Endothelial cell of umbilical vein (primary cell): Measurements from ENCODE around the gene NDUFB1. TPM values are rescaled to one million over a fixed set of nuclear protein-coding genes. Genes with fewer than 3 reads are reported as not detected.

Source experiments
- BruUV-seq: library from RNA; stranded (reverse); fragments of 400-500 nt; replicated peaks from 2 replicates; lab custom pipeline; 2021; lab: Mats Ljungman, UMichigan
- CTCF ChIA-PET: fragments of 300-600, 350-600 bp; sonication (Branson Sonifier 250); formaldehyde crosslinking; loops from one replicate; lab custom pipeline; 2021; ENCODE audit warnings: antibody characterized with exemption, inconsistent platforms; lab: Charles Lee
- POLR2A ChIA-PET: fragments of 300-600, 350-600 bp; sonication (Branson Sonifier 250); formaldehyde crosslinking; loops from one replicate; lab custom pipeline; 2021; ENCODE audit warnings: antibody characterized with exemption, inconsistent platforms; lab: Charles Lee
- DNase-seq: peaks from one replicate; pipeline ENCODE4 v3.0.0-alpha.2; 2011; ENCODE audit warnings: low read depth, low spot score
- FAIRE-seq: peaks from 2 replicates; lab custom pipeline; 2011; peaks lifted over from hg19 to GRCh38; lab: Jason Lieb, UNC
- H2AFZ ChIP-seq: 2 replicates; pipeline ENCODE4 v1.6.0; 2012; ENCODE audit warnings: low read depth, low read length, control low read depth, inconsistent platforms
- H3K27ac ChIP-seq: 2 replicates; pipeline ENCODE4 v1.5.1; 2011; ENCODE audit warnings: low read depth, mild to moderate bottlenecking, control low read depth, low read length, moderate library complexity; ENCODE audit not compliant: insufficient read depth
- H3K27me3 ChIP-seq, 2 experiments: 2 replicates each; pipeline versions ENCODE4 v1.6.0 to v1.6.1; 2011; ENCODE audit warnings: low read length in 2 of 2, mixed read lengths in 1 of 2; ENCODE audit not compliant: control insufficient read depth in 2 of 2, insufficient read depth in 2 of 2
- H3K36me3 ChIP-seq, 2 experiments: 2 replicates in 1 of 2; 3 replicates in 1 of 2; pipeline ENCODE4 v1.5.1; 2011; ENCODE audit warnings: low read length in 2 of 2, mild to moderate bottlenecking in 1 of 2, moderate library complexity in 1 of 2; ENCODE audit not compliant: control insufficient read depth in 2 of 2, insufficient read depth in 2 of 2; ENCODE audit errors: extremely low read depth in 1 of 2
- H3K4me1 ChIP-seq: 3 replicates; pipeline ENCODE4 v1.5.1; 2011; ENCODE audit warnings: mild to moderate bottlenecking, low read length; ENCODE audit not compliant: control insufficient read depth, insufficient read depth; ENCODE audit errors: extremely low read depth
- H3K4me2 ChIP-seq: 2 replicates; pipeline ENCODE4 v1.6.1; 2011; ENCODE audit warnings: low read length, control low read depth, mixed read lengths; ENCODE audit not compliant: insufficient read depth
- H3K4me3 ChIP-seq, 3 experiments: fragments of 200-600 bp in 1 of 3; sonication (generic), shearing (Covaris generic) in 1 of 3; replicated peaks in 1 of 3; 2 replicates each; pipeline ENCODE4 v1.5.1; 2011 to 2016; ENCODE audit warnings: control low read depth in 3 of 3, low read length in 3 of 3, mild to moderate bottlenecking in 2 of 3, inconsistent platforms in 1 of 3, low read depth in 1 of 3, moderate library complexity in 1 of 3; ENCODE audit not compliant: insufficient read depth in 1 of 3
- H3K79me2 ChIP-seq: 2 replicates; pipeline ENCODE4 v1.6.0; 2012; ENCODE audit warnings: low read length, inconsistent platforms; ENCODE audit not compliant: control insufficient read depth, insufficient read depth
- H3K9ac ChIP-seq: replicated peaks from 2 replicates; pipeline ENCODE3; 2011; ENCODE audit warnings: low read length, control low read depth; ENCODE audit not compliant: insufficient read depth; ENCODE audit errors: extremely low read depth
- H3K9me1 ChIP-seq: replicated peaks from 3 replicates; pipeline ENCODE4 v1.6.0; 2011; ENCODE audit warnings: mild to moderate bottlenecking, low read length; ENCODE audit not compliant: control insufficient read depth, insufficient read depth; ENCODE audit errors: extremely low read depth
- H3K9me3 ChIP-seq: replicated peaks from 2 replicates; pipeline ENCODE4 v1.5.1; 2012; ENCODE audit warnings: low read length, inconsistent platforms; ENCODE audit not compliant: control insufficient read depth, insufficient read depth
- H4K20me1 ChIP-seq: replicated peaks from 2 replicates; pipeline ENCODE3; 2011; ENCODE audit warnings: mild to moderate bottlenecking, low read length; ENCODE audit not compliant: control insufficient read depth, insufficient read depth; ENCODE audit errors: extremely low read depth
- CTCF ChIP-seq, 2 donors: IDR thresholded peaks; 1 replicate in 1 of 2; 2 replicates in 1 of 2; pipeline ENCODE4 v1.5.1; 2011; ENCODE audit warnings: low read length in 2 of 2, mild to moderate bottlenecking in 2 of 2, moderate library complexity in 2 of 2, control low read depth in 1 of 2, inconsistent platforms in 1 of 2, low read depth in 1 of 2; ENCODE audit not compliant: insufficient read depth in 1 of 2; ENCODE audit errors: extremely low read depth in 1 of 2
- EZH2 ChIP-seq: IDR thresholded peaks from 2 replicates; pipeline ENCODE4 v1.6.1; 2012; ENCODE audit warnings: borderline replicate concordance, low read depth, mild to moderate bottlenecking, moderate library complexity, low read length, inconsistent platforms; ENCODE audit not compliant: severe bottlenecking
- FOS ChIP-seq: IDR thresholded peaks from 2 replicates; pipeline ENCODE4 v1.6.1; 2011; ENCODE audit warnings: mild to moderate bottlenecking, low read length, moderate library complexity, borderline replicate concordance; ENCODE audit not compliant: insufficient read depth
- GATA2 ChIP-seq: IDR thresholded peaks from 2 replicates; pipeline ENCODE4 v1.7.0; 2011; ENCODE audit warnings: low read depth, mild to moderate bottlenecking, moderate library complexity, mixed read lengths, low read length; ENCODE audit not compliant: insufficient read length, insufficient read depth
- JUN ChIP-seq: IDR thresholded peaks from 2 replicates; pipeline ENCODE4 v1.6.1; 2011; ENCODE audit warnings: borderline replicate concordance, low read depth; ENCODE audit not compliant: insufficient read length, insufficient read depth
- MAX ChIP-seq: IDR thresholded peaks from 2 replicates; pipeline ENCODE4 v1.6.1; 2011; ENCODE audit not compliant: insufficient read depth, insufficient read length
- MYC ChIP-seq: IDR thresholded peaks from one replicate; pipeline ENCODE4 v1.6.1; 2011; ENCODE audit warnings: mild to moderate bottlenecking, low read depth, low read length
- POLR2A ChIP-seq: IDR thresholded peaks from 2 replicates; pipeline ENCODE4 v1.6.1; 2012; ENCODE audit warnings: low read depth, mild to moderate bottlenecking, control low read depth, low read length
- POLR2AphosphoS5 ChIP-seq: IDR thresholded peaks from 2 replicates; pipeline ENCODE4 v1.6.1; 2012; ENCODE audit warnings: low read depth, mild to moderate bottlenecking, control low read depth, low read length, moderate library complexity; ENCODE audit not compliant: insufficient read depth
- dilution Hi-C: fragments of 300-500 bp; cut with MboI; formaldehyde crosslinking; loops from one replicate; pipeline ENCODE4 v1.15.0; 2019; ENCODE audit warnings: low sequenced_read_pairs; ENCODE audit not compliant: extremely low pct_ligation_motif_present
- intact Hi-C: fragments of 100-400 bp; cut with micrococcal nuclease; formaldehyde crosslinking; loops from one replicate; pipeline ENCODE4 v1.10.0; 2022
- polyA plus RNA-seq, 4 experiments: library from polyadenylated mRNA; depleted of rRNA in 3 of 4; stranded (reverse) in 3 of 4; unstranded in 1 of 4; fragments of >200 nt; gene quantifications; 2 replicates each; pipeline versions ENCODE4 v1.2.1 to v1.2.3, GENCODE V29; 2011 to 2012; ENCODE audit warnings: missing spikeins in 1 of 4
- total RNA-seq: library from RNA; stranded (reverse); gene quantifications from 2 replicates; pipeline ENCODE4 v1.2.3, GENCODE V29; 2021

Gene NDUFB1
- total and polyA plus RNA-seq, 2 donors (not counting 3 experiments of a cell fraction or from before 2014, with no cell fraction given): 95.2 to 267 TPM

GRCh38 chr14:92161521-92161920 lies 40.0 kb upstream of the NDUFB1 start:
- dilution Hi-C loops (no loop called here), intact Hi-C loops (no loop called here)
- H3K36me3 ChIP-seq: peaks cover 9% of the 10 kb centered on the region in 2 experiments
- H3K9me3 ChIP-seq: no peaks in the 10 kb centered on the region
- no peaks in the 10 kb centered on the region for H3K79me2 ChIP-seq
- no peak for DNase-seq
- no peaks in the 10 kb centered on the region for H3K27me3 ChIP-seq
- H3K27ac ChIP-seq: no peak overlapping the region
- no peak overlapping the region for H3K9ac ChIP-seq
- no peak overlapping the region for H3K4me3 ChIP-seq
- H3K4me1 ChIP-seq: no peaks in the 10 kb centered on the region
- H3K9me1 ChIP-seq: no peaks in the 10 kb centered on the region
- ChIA-PET POLR2A (no interaction called here), CTCF (no interaction called here)
- no TSS peak for BruUV-seq
- H3K4me2 ChIP-seq: no peak overlapping the region
- no peaks in the 10 kb centered on the region for H4K20me1 ChIP-seq
- no peak overlapping the region for H2AFZ ChIP-seq
- FAIRE-seq: no peak
- TF ChIP-seq POLR2A (no peak), POLR2AphosphoS5 (no peak), MAX (no peak), CTCF (IDR thresholded peaks at IDR 0.05; ENCODE audit: extremely low read depth in 1 of 2, insufficient read depth in 1 of 2, low read depth in 1 of 2, low read length in 2 of 2) (no peak), MYC (no peak), JUN (no peak), GATA2 (no peak), FOS (no peak), EZH2 (no peak)
